RWPE1 (cell line): Measurements from ENCODE around the gene BCL2L12.

Experiments used
- CTCF ChIA-PET: fragments of 350-600 bp; sonication (Branson Sonifier 250); formaldehyde crosslinking; extraction: SDS; loops from one replicate; lab custom pipeline; 2021; lab: Yijun Ruan, JAX
- POLR2A ChIA-PET: fragments of 400-600 bp; formaldehyde crosslinking; extraction: SDS; loops from one replicate; lab custom pipeline; 2020; ENCODE audit warnings: antibody characterized with exemption; ENCODE audit not compliant: low non-redundant PET; lab: Yijun Ruan, JAX
- DNase-seq: peaks from one replicate; pipeline ENCODE4 v3.0.0; 2012; ENCODE audit warnings: low spot score
- H3K27ac ChIP-seq: fragments of 450-650 bp; 2 replicates; pipeline ENCODE4 v1.5.1; 2017
- CTCF ChIP-seq: fragments of 450-650 bp; conservative IDR thresholded peaks from 2 replicates; pipeline ENCODE4 v1.5.1; 2017; ENCODE audit warnings: low read depth, mild to moderate bottlenecking

BCL2L12 gene

GRCh38 chr19:49687150-49687549, 21.4 kb downstream of the BCL2L12 start:
- ChIA-PET POLR2A (no interaction called here), CTCF (interaction anchor here (0.7 kb wide), 1 partner anchor 220 kb away, joined by 4 read pairs; no protein-coding TSS in a partner anchor)
- no peak for DNase-seq
- no peak for TF ChIP-seq CTCF
- peak overlapping the region; percentile 34 for H3K27ac ChIP-seq

- DNase-seq = no peak
- ChIA-PET POLR2A (no interaction called here), CTCF (interaction anchor here (0.7 kb wide), 2 partner anchors 9 to 220 kb away, joined by 3 to 4 read pairs; no protein-coding TSS in a partner anchor)
- TF ChIP-seq CTCF = no peak
- H3K27ac ChIP-seq = peak overlapping the region; percentile 34
Observed at GRCh38 chr19:49687566-49688316, 22.0 kb downstream of the BCL2L12 start.

GRCh38 chr19:49688531-49689132, 22.9 kb downstream of the BCL2L12 start:
- CTCF ChIA-PET = interaction anchor here (0.7 to 1.3 kb wide), 3 partner anchors 8 to 10 kb away, joined by 3 to 5 read pairs (median 5); no protein-coding TSS in a partner anchor
- no peak for TF ChIP-seq CTCF
- POLR2A ChIA-PET = no interaction called here
- peak overlapping the region; percentile 34; the same call in 1 of the 2 replicates for H3K27ac ChIP-seq
- no peak for DNase-seq

GRCh38 chr19:49689133-49690078, 23.7 kb downstream of the BCL2L12 start, which contains the start of gene ADM5:
Gene ADM5, plus strand, starts transcription at chr19:49689594. Its CDS starts 244 bp downstream, at chr19:49689838.
- ChIA-PET CTCF (interaction anchor here (0.5 to 1.3 kb wide), 3 partner anchors 8 to 119 kb away, joined by 3 to 5 read pairs (median 5); no protein-coding TSS in a partner anchor), POLR2A (no interaction called here)
- DNase-seq = no peak
- peak; percentile 43 for TF ChIP-seq CTCF
- peak within 1 kb of the TSS; percentile 34; the same call in 1 of the 2 replicates for H3K27ac ChIP-seq

DNA sequence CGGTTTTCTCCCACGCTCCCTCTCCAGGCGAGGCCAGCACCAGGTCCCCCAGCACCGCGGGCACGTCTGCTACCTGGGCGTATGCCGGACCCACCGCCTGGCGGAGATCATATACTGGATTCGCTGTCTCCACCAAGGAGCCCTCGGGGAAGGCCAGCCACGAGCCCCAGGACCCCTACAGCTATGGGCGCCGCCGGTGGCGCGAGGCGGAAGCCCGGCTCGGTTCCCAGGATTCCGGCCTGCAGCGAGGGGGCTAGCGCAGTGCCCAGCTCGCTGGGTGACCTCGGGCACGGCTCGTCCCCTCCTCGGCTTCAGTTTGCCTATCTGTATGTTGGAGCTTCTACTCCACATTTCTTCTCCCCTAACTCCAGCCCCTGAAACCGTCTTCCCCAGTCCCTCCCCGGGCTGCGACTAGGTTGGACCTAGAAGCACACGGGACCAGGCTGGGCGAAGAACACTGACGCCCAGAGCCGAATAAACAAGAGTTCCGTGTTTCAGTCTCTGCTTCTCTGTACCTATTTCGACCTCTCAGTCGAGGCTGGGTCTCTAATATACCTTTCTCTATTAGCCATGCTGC, 24.4 kb downstream of the BCL2L12 start:
- no peak for DNase-seq
- TF ChIP-seq CTCF = peak; percentile 14; the same call in 1 of the 2 replicates
- ChIA-PET CTCF (interaction anchor here (0.5 to 1.3 kb wide), 4 partner anchors 9 to 244 kb away, joined by 3 to 5 read pairs (median 4); no protein-coding TSS in a partner anchor), POLR2A (no interaction called here)
- no peak overlapping the region for H3K27ac ChIP-seq
